OCI-LY3 (cell line): ENCODE data around the gene CNEP1R1.

ENCODE experiments used
- EZH2phosphoT487 ChIP-seq: fragments of 200-600 bp; shearing (Covaris generic); IDR thresholded peaks from 2 replicates; pipeline ENCODE4 v1.6.1; 2018; ENCODE audit warnings: antibody characterized with exemption, mixed run types, low read depth
- TF ChIP-seq, protein P1 (sequence below): fragments of 200-600, 300-600 bp; sonication (generic); IDR thresholded peaks from 2 replicates; pipeline ENCODE4 v1.5.1; 2014; ENCODE audit warnings: antibody characterized with exemption, low read length, low read depth

DNA sequence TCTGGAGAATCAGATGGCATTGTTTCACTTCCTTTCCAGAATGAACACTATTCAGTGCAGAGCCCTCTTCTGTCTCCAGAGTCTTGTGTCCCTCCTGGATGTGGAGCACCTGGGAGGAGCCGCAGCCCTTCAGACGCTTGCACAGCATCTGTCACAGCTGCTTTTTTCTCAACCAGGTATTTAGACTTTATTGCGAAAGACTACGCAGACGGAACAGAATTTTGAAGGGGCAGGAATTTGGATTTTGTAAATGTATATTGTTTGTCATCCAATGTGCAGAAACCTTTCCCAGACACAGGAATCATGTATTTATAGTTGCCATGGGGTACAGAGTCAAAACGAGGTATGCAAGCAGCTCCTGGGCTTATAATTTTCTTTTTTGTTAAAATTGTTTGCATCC lies 61.2 kb downstream of the CNEP1R1 start:
- TF ChIP-seq, protein P1, sequence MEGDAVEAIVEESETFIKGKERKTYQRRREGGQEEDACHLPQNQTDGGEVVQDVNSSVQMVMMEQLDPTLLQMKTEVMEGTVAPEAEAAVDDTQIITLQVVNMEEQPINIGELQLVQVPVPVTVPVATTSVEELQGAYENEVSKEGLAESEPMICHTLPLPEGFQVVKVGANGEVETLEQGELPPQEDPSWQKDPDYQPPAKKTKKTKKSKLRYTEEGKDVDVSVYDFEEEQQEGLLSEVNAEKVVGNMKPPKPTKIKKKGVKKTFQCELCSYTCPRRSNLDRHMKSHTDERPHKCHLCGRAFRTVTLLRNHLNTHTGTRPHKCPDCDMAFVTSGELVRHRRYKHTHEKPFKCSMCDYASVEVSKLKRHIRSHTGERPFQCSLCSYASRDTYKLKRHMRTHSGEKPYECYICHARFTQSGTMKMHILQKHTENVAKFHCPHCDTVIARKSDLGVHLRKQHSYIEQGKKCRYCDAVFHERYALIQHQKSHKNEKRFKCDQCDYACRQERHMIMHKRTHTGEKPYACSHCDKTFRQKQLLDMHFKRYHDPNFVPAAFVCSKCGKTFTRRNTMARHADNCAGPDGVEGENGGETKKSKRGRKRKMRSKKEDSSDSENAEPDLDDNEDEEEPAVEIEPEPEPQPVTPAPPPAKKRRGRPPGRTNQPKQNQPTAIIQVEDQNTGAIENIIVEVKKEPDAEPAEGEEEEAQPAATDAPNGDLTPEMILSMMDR: no peak
- TF ChIP-seq EZH2phosphoT487: no peak
